Transverse colon (tissue), 4 donors: ENCODE data around the gene CDH12. TPM values are rescaled to one million over a fixed set of nuclear protein-coding genes. Genes with fewer than 3 reads are reported as not detected.
"Not testable (repeated sequence)": the region's sequence is repeated elsewhere in the genome, so short reads cannot be mapped to it uniquely, and the experiment has no call there.

Source experiments
- DNase-seq: peaks from one replicate; pipeline ENCODE4 v3.0.0-alpha.2; 2019
- H3K27ac ChIP-seq, 4 donors: fragments of 200-600 bp; sonication (generic); 2 replicates each; pipeline ENCODE4 v1.5.1; 2016 to 2018; ENCODE audit warnings: inconsistent platforms in 4 of 4
- H3K27me3 ChIP-seq: fragments of 200-600 bp; sonication (generic); 2 replicates; pipeline ENCODE4 v1.5.1; 2017; ENCODE audit warnings: inconsistent platforms
- H3K36me3 ChIP-seq, 4 donors: fragments of 200-600 bp; sonication (generic); 2 replicates each; pipeline ENCODE4 v1.5.1; 2017 to 2019; ENCODE audit warnings: inconsistent platforms in 4 of 4
- H3K4me1 ChIP-seq, 4 donors: fragments of 200-600 bp; sonication (generic); 2 replicates each; pipeline ENCODE4 v1.5.1; 2017 to 2020; ENCODE audit warnings: inconsistent platforms in 4 of 4
- H3K4me3 ChIP-seq, 4 donors: fragments of 200-600 bp; sonication (generic); 1 replicate in 1 of 4; 2 replicates in 3 of 4; pipeline versions ENCODE4 v1.5.1 to v1.6.1; 2017 to 2019; ENCODE audit warnings: inconsistent platforms in 4 of 4
- H3K9me3 ChIP-seq, 2 donors: fragments of 200-600 bp; sonication (generic); 2 replicates each; pipeline ENCODE4 v1.5.1; 2017 to 2019; ENCODE audit warnings: inconsistent platforms in 2 of 2
- CTCF ChIP-seq, 5 experiments: fragments of 200-600 bp in 3 of 5; fragments of 450-650 bp in 2 of 5; sonication (generic) in 3 of 5; IDR thresholded peaks; 1 replicate in 2 of 5; 2 replicates in 3 of 5; pipeline ENCODE4 v1.5.1; 2016 to 2017; ENCODE audit warnings: antibody characterized with exemption in 5 of 5, inconsistent platforms in 3 of 5, mild to moderate bottlenecking in 2 of 5, moderate library complexity in 1 of 5
- EP300 ChIP-seq: sonication (generic); formaldehyde crosslinking; IDR thresholded peaks from one replicate; pipeline ENCODE4 v1.6.1; 2017; ENCODE audit warnings: antibody characterized with exemption, low read depth
- POLR2A ChIP-seq: fragments of 450-650 bp; IDR thresholded peaks from one replicate; pipeline ENCODE4 v1.6.1; 2016; ENCODE audit warnings: antibody characterized with exemption, mild to moderate bottlenecking, moderate library complexity
- POLR2AphosphoS5 ChIP-seq, 3 donors: sonication (generic); formaldehyde crosslinking; IDR thresholded peaks; one replicate each; pipeline ENCODE4 v1.6.1; 2016; ENCODE audit warnings: antibody characterized with exemption in 3 of 3
- WGBS, 2 donors: methylation state at CpG; one replicate each; pipeline ENCODE4 v1.1.5; 2018; ENCODE audit warnings: low coverage in 1 of 2; 5-methylcytosine and 5-hydroxymethylcytosine counted together
- in situ Hi-C, 4 donors: fragments of 200-750 bp; cut with MboI; loops; one replicate each; pipeline versions ENCODE4 v1.15.0 to v1.15.1; 2017; ENCODE audit warnings: low sequenced_read_pairs in 3 of 4, low pct_ligation_motif_present in 1 of 4, low pct_unique_long_range_greater_than_20kb in 1 of 4
- intact Hi-C: fragments of 100-400 bp; cut with DNase I; formaldehyde crosslinking; loops from one replicate; pipeline ENCODE4 v1.15.1; 2023; ENCODE audit warnings: low total_unique reads
- total RNA-seq, 4 donors: library from RNA; depleted of rRNA; stranded (reverse); fragments of >200 nt; gene quantifications; one replicate each; pipeline ENCODE4 v1.1.0, GENCODE V29; 2016

The CDH12 gene
- total RNA-seq, 4 donors from 2014 or later, result 0.14 TPM; not detected in 3

DNA sequence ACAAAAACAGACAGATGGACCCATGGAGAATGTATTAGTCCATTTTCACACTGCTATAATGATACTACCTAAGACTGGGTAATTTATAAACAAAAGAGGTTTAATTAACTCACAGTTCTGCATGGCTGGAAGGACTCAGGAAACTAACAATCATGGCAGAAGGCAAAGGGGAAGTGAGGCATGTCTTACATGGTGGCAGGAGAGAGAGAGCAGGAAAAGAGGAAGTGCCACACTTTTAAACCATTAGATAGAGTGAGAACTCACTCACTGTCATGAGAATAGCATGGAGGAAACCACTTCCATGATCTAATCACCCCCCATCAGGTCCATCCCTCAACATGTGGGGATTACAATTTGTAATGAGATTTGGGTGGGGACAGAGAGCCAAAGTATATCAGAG lies 808.9 kb downstream of the CDH12 start:
- DNase-seq, result no peak
- intact Hi-C loops (no loop called here), in situ Hi-C loops (no loop called here)
- Histone ChIP-seq H3K4me3 (no peak overlapping the region), H3K36me3 (no peaks in the 10 kb centered on the region), H3K27me3 (no peaks in the 10 kb centered on the region), H3K9me3 (no peaks in the 10 kb centered on the region), H3K27ac (no peak overlapping the region), H3K4me1 (no peaks in the 10 kb centered on the region)
- no peak for TF ChIP-seq POLR2AphosphoS5 (IDR thresholded peaks at IDR 0.05)
- TF ChIP-seq EP300, result no peak
- no peak for TF ChIP-seq CTCF (IDR thresholded peaks at IDR 0.05)
- no peak for TF ChIP-seq POLR2A

DNA sequence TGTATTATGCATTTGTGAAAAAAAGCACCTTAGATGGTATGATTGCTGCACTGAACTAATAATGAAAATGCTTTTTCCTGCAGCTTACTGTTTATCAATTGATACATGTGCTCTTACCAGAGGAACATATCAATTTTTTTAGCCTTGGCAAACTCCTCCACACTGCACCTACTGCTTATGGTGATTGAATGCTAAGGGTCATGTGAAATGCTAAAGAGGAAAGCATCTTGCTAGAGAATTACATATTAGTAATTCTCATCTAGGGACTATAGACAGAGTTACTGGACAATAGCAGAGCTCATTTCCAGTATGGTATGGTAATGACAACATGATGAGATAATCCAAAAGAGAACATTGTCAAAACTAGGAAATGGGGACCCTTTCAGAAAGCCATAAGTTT lies 817.1 kb downstream of the CDH12 start:
- Histone ChIP-seq H3K4me3 (no peak overlapping the region), H3K9me3 (no peaks in the 10 kb centered on the region), H3K27ac (no peak overlapping the region), H3K36me3 (no peaks in the 10 kb centered on the region), H3K4me1 (no peaks in the 10 kb centered on the region), H3K27me3 (no peaks in the 10 kb centered on the region)
- in situ Hi-C loops (no loop called here), intact Hi-C loops (no loop called here)
- DNase-seq, result no peak
- no peak for TF ChIP-seq POLR2AphosphoS5 (IDR thresholded peaks at IDR 0.05)

DNA sequence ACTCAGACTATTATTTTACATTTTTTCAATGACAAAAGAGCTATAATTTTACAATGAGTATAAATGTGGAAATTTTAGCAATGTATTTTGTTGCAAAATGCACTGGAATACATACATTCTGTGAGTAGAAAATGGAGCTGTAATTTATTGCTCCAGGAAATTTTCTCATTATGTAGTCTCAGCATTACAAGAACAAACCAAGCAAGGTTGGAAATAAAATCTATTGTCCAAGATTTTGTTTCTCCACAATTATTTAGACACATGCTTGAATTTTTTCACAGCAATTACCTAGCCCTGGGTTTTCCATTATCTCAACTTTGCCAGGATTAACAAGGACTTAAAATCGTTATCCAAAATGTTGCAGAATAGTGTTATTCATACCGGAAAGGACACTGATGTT lies 820.1 kb downstream of the CDH12 start:
- in situ Hi-C loops, result no loop called here

DNA sequence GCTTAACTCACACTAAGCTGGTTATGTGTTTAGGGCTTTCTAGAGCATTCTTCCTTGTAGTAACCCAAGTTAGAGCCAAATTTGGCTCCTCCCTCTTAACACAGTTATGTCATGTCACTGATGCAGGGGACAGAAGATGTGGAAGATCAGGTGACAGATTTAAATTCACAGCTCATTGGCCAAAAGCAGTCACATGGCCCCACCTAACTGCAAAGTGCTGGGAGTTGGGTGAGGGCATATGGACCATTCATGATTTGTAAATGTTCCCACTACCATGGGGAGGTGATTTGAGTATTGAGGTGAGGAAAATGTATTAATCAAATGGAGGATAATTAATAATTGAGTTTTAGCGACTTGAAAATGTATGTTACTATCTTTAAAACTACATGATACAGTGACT lies 829.4 kb downstream of the CDH12 start:
- 86 to 89% methylated on average over 1 of the region's 1 CpG for WGBS, 2 donors
- intact Hi-C loops, result no loop called here
- Histone ChIP-seq H3K4me1 (no peaks in the 10 kb centered on the region), H3K9me3 (no peaks in the 10 kb centered on the region), H3K27ac (no peak overlapping the region), H3K27me3 (no peaks in the 10 kb centered on the region), H3K36me3 (no peaks in the 10 kb centered on the region), H3K4me3 (no peak overlapping the region)
- TF ChIP-seq CTCF (IDR thresholded peaks at IDR 0.05) (no peak), POLR2AphosphoS5 (IDR thresholded peaks at IDR 0.05) (no peak), EP300 (no peak), POLR2A (no peak)
- DNase-seq, result no peak
- in situ Hi-C loops, result no loop called here

More for the DNA sequence above, 820.1 kb downstream of the CDH12 start:
- Histone ChIP-seq H3K4me1 (no peaks in the 10 kb centered on the region), H3K9me3 (no peaks in the 10 kb centered on the region), H3K4me3 (no peak overlapping the region), H3K27ac (no peak overlapping the region), H3K27me3 (no peaks in the 10 kb centered on the region), H3K36me3 (no peaks in the 10 kb centered on the region)
- WGBS, 2 donors, result 75 to 79% methylated on average over 2 of the region's 2 CpGs
- TF ChIP-seq POLR2AphosphoS5 (IDR thresholded peaks at IDR 0.05) (no peak), POLR2A (no peak), EP300 (no peak), CTCF (IDR thresholded peaks at IDR 0.05) (no peak)
- intact Hi-C loops, result no loop called here
- no peak for DNase-seq

- 62 to 100% methylated on average over 1 to 3 of the region's 3 CpGs for WGBS, 2 donors
- intact Hi-C loops, H3K27ac ChIP-seq: not testable (repeated sequence)
Observed at GRCh38 chr5:22012893-22013292, 840.3 kb downstream of the CDH12 start.

DNA sequence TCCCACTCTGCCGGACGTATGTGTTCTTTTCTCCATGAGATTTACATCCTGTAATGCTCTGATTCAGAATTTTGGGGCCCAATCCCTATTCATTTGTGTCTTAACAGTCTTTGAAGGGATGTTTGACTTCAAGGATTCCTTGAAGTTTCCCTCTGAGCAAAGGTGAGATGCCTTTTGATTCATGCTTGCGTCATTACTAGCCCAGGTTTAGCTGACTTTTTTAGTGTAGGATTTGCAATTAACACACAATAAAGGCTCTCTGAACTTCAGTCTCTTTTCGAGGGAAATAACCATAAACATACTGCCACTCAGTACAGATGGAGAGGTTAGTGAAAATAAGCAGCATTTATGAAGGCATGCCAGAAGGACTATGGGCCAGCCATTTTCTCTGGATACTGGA lies 842.3 kb downstream of the CDH12 start:
- in situ Hi-C loops, result not testable (repeated sequence)
- WGBS, 2 donors, result 41% methylated on average over 4 of the region's 4 CpGs; no CpG with 5 or more reads in 1 of the 2 donors

More at GRCh38 chr5:22012893-22013292, 840.3 kb downstream of the CDH12 start:
- DNase-seq, H3K9me3 ChIP-seq, in situ Hi-C loops, H3K4me1 ChIP-seq, H3K4me3 ChIP-seq, H3K27me3 ChIP-seq, H3K36me3 ChIP-seq: not testable (repeated sequence)

DNA sequence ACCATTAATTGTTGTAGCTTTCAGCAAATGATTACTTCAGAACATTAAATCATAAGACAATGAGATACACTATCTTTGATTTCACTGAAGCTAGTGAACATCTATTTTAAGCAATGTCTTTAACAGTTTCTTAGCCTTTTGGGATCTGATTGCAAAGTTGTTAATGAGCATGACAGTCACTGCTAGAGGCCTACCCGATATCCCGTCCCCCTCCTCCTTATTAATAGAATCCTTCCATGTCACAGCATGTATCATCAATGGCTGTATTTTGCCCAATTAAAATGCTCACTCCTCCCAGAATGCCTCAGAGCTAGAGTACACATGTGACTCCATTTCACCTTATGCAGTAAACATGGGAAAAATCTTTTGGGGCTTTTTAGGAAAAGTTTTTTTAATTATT lies 852.0 kb downstream of the CDH12 start:
- intact Hi-C loops, result not testable (repeated sequence)

More for the DNA sequence above, 842.3 kb downstream of the CDH12 start:
- H3K4me3 ChIP-seq, DNase-seq, H3K36me3 ChIP-seq, H3K9me3 ChIP-seq, H3K4me1 ChIP-seq, H3K27me3 ChIP-seq, intact Hi-C loops, H3K27ac ChIP-seq: not testable (repeated sequence)

DNA sequence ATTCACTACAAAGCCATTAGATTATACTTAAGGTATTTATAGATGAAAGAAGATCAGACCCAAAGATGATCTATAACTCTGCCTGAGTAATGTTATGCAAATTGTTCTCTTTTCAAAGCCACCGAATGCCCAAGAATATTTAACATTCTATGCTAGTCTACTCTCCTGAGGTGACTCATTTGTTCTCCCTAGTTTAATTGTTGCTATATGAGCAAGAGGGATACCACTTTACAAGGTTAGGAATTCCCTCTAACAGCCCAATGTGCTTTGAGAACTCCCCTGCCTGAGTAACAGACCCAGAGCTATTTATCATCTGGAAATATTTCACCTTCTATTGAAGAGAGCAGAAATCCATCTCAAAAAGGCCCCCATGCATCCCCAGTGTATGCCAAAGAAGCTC lies 867.3 kb downstream of the CDH12 start:
- H3K4me1 ChIP-seq, H3K36me3 ChIP-seq, H3K4me3 ChIP-seq, H3K27ac ChIP-seq, DNase-seq, H3K9me3 ChIP-seq, intact Hi-C loops, in situ Hi-C loops, H3K27me3 ChIP-seq: not testable (repeated sequence)
- 50 to 58% methylated on average over 1 of the region's 1 CpG for WGBS, 2 donors

More for the DNA sequence above, 852.0 kb downstream of the CDH12 start:
- H3K36me3 ChIP-seq, DNase-seq, H3K9me3 ChIP-seq, H3K27ac ChIP-seq, H3K4me3 ChIP-seq, H3K27me3 ChIP-seq, H3K4me1 ChIP-seq, in situ Hi-C loops: not testable (repeated sequence)
- WGBS, 2 donors, result 90 to 100% methylated on average over 2 of the region's 2 CpGs
